Body of pancreas (tissue), 4 donors: ENCODE measurements around the gene TMC7.

ENCODE experiments used
- POLR2A ChIP-seq, 3 donors: fragments of 450-650 bp; IDR thresholded peaks; one replicate each; pipeline ENCODE4 v1.6.1; 2016; ENCODE audit warnings: antibody characterized with exemption in 3 of 3, mild to moderate bottlenecking in 2 of 3
- TF ChIP-seq, protein P1 (sequence below), 7 experiments: fragments of 450-650 bp in 4 of 7; fragments of 200-600 bp in 3 of 7; sonication (generic) in 3 of 7; IDR thresholded peaks; one replicate each; pipeline ENCODE4 v1.5.1; 2016 to 2019; ENCODE audit warnings: antibody characterized with exemption in 7 of 7

- TF ChIP-seq, protein P1, sequence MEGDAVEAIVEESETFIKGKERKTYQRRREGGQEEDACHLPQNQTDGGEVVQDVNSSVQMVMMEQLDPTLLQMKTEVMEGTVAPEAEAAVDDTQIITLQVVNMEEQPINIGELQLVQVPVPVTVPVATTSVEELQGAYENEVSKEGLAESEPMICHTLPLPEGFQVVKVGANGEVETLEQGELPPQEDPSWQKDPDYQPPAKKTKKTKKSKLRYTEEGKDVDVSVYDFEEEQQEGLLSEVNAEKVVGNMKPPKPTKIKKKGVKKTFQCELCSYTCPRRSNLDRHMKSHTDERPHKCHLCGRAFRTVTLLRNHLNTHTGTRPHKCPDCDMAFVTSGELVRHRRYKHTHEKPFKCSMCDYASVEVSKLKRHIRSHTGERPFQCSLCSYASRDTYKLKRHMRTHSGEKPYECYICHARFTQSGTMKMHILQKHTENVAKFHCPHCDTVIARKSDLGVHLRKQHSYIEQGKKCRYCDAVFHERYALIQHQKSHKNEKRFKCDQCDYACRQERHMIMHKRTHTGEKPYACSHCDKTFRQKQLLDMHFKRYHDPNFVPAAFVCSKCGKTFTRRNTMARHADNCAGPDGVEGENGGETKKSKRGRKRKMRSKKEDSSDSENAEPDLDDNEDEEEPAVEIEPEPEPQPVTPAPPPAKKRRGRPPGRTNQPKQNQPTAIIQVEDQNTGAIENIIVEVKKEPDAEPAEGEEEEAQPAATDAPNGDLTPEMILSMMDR (IDR thresholded peaks at IDR 0.05), result no peak
- no peak for TF ChIP-seq POLR2A (IDR thresholded peaks at IDR 0.05)
These were observed 24.8 kb downstream of the TMC7 start for GRCh38 chr16:19008245-19009169.
